ENCODE measurements around the gene ISM2.

DNA sequence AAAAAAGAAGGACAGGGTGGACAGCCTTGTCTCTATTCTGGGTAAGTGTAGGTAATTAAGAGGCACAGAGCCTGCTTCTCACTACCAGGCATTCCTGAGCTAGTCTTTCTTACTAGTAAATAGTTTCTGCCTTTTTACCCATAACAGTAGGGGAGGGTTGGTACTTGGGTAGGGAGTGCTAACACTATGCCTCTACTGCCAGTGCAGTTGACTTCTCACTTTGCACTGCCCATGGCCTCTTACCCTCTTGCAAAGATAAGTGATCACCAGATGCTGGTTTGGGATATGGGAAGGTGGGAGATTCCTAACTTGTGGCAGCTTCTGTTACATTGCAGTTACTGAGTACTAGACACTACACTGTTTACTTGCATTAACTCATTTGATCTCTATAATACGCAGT, 29.1 kb downstream of the ISM2 start:
- TF ChIP-seq, protein P1, sequence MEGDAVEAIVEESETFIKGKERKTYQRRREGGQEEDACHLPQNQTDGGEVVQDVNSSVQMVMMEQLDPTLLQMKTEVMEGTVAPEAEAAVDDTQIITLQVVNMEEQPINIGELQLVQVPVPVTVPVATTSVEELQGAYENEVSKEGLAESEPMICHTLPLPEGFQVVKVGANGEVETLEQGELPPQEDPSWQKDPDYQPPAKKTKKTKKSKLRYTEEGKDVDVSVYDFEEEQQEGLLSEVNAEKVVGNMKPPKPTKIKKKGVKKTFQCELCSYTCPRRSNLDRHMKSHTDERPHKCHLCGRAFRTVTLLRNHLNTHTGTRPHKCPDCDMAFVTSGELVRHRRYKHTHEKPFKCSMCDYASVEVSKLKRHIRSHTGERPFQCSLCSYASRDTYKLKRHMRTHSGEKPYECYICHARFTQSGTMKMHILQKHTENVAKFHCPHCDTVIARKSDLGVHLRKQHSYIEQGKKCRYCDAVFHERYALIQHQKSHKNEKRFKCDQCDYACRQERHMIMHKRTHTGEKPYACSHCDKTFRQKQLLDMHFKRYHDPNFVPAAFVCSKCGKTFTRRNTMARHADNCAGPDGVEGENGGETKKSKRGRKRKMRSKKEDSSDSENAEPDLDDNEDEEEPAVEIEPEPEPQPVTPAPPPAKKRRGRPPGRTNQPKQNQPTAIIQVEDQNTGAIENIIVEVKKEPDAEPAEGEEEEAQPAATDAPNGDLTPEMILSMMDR (IDR thresholded peaks at IDR 0.05), result no peak
- no peak for TF ChIP-seq POLR2A (IDR thresholded peaks at IDR 0.05)
